T47D (cell line): Measurements from ENCODE around the gene ZBTB40.
A peak's percentile ranks its signal among the peaks of the same experiment; 100 is the strongest.

Source experiments
- DNase-seq, 2 experiments: peaks; one replicate each; pipeline versions ENCODE4 v3.0.0 to v3.0.0-alpha.2; 2011 to 2012; ENCODE audit warnings: low read depth in 1 of 2, low spot score in 1 of 2
- JUND ChIP-seq: IDR thresholded peaks from 2 replicates; pipeline ENCODE4 v1.6.1; 2012; ENCODE audit warnings: low read depth
- in situ Hi-C: cut with HindIII; loops from 2 replicates; pipeline ENCODE4 v1.10.0; 2016; ENCODE audit warnings: low sequenced_read_pairs, low pct_unique_long_range_greater_than_20kb

Gene ZBTB40

DNA sequence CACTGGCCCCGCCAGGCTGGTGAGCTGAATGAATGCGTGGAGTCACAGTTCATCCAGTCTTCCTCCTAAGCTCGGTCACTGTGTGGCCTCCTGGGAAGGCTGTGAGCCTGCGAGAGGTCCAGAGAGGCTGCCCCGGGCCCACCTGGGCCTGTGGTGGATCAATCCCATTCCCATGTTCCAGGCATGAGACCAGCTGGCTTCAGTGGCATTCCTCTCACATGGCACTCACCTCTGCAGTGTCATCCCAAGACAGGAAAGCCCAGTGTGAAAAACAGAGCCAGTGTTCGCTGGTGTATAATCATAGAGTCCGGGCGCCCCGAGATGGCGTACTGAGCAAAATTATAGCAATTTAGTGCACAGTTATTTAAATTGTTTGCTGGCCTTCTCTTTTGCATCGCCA lies 74.0 kb downstream of the ZBTB40 start:
- in situ Hi-C loops = no loop called here
- DNase-seq = no peak
- TF ChIP-seq JUND = no peak

DNA sequence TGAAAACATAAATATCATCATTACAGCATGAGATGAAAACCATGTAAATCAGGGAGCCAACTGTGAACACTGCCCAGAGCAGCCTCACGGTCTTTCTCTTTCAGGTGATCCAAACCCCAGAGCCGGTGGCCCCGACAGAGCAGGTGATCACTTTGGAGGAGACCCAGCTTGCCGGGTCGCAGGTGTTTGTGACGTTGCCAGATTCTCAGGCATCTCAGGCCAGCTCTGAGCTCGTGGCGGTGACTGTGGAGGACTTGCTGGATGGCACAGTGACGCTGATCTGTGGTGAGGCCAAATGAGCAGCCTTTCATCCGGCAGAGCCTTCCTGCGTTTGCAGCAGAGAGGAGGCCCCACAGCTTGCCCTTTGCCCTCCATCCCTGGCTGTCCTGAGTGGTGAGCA lies 74.4 kb downstream of the ZBTB40 start:
- no peak for DNase-seq
- no peak for TF ChIP-seq JUND
- in situ Hi-C loops = no loop called here

DNA sequence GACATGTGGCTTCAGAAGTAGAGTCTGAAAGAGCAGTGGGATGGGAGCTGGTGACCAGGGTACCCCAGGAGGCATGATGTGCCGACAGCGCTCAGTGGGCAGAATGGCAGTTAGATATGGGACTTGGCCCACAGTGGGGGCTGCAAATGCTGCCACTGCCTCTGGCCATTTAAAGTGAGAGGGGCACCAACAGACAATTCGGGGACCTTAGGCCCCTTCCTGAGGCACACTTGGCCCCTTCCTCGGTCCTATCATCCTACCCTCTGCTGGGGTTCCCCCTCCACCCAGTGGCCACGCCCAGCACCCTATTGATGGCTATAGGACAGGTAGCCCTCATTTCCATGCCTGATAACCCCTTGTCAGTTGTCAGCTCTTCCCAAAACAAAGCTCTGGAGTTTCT lies 75.0 kb downstream of the ZBTB40 start:
- no peak for DNase-seq
- in situ Hi-C loops = no loop called here
- no peak for TF ChIP-seq JUND

DNA sequence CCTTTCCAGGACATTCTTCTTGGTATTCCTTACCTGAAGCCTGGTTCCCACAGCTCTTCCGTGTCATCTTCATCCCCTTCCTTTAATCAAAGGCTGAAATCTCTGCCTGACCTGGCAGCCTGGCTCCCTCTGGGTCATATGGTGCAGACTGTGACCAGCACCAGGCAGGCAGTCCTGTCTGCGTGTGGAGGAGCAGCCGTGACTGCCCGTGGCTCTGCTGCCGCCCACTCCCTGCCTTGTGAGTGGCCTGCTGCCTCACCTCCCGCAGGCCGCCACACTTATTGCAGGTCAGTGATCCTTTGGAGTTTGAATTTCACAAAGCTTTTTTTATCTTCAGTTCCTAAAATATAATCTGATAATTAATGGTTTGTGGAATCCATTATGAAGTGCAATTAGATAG lies 75.5 kb downstream of the ZBTB40 start:
- TF ChIP-seq JUND = no peak
- DNase-seq = no peak
- in situ Hi-C loops = no loop called here

DNA sequence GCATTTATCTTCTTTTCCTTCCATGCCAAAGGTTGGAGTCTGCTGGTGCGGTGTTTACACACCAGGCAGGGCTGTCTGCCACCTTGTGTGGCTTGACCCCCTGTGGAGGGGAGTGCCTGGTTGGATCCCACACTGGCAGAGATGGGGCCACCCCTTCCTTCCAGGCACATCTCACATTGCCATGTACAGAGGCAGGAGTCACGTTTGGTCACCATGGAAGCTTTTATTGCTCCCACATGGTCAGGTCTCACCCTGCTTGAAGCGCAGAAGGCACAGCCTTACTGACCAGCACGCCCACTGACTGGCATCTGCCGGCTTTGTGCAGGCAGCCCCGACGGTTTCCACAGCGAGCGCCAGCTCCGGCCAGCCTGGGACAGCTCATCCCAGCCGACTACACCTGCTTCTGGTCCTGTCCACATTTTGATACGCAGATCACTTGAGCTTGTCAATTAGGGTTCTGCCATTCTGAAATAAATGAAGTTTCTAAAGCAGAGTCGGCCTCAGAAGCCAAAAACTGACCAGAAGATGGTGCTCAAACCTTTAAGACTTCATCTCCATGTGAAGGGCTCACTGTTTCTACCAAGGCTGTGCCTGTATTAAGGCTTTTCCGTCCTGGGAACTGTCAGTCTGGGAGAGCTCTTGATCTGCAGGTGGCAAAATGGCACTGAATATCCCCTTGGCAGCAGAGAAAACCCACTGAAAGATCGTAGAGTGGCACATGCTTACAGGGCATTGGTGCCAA lies 76.1 kb downstream of the ZBTB40 start:
- DNase-seq = peak; percentile 20 to 36
- no peak for TF ChIP-seq JUND
- in situ Hi-C loops = no loop called here

DNA sequence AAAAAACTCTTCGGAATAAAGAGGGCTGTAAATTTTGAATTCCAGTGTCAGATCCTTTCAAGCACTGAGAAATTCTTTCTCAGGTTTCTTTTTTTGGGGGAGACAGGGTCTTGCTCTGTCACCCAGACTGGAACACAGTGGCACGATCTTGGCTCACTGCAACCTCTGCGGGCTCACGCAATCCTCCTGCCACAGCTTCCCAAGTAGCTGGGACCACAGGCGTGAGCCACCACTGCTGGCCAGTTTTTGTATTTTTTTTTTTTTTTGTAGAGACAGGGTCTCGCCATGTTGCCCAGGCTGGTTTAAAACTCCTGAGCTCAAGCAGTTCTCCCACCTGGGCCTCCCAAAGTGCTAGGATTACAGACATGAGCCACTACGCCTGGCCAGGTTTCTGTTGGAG lies 76.8 kb downstream of the ZBTB40 start:
- DNase-seq = no peak
- no peak for TF ChIP-seq JUND
- in situ Hi-C loops = no loop called here

DNA sequence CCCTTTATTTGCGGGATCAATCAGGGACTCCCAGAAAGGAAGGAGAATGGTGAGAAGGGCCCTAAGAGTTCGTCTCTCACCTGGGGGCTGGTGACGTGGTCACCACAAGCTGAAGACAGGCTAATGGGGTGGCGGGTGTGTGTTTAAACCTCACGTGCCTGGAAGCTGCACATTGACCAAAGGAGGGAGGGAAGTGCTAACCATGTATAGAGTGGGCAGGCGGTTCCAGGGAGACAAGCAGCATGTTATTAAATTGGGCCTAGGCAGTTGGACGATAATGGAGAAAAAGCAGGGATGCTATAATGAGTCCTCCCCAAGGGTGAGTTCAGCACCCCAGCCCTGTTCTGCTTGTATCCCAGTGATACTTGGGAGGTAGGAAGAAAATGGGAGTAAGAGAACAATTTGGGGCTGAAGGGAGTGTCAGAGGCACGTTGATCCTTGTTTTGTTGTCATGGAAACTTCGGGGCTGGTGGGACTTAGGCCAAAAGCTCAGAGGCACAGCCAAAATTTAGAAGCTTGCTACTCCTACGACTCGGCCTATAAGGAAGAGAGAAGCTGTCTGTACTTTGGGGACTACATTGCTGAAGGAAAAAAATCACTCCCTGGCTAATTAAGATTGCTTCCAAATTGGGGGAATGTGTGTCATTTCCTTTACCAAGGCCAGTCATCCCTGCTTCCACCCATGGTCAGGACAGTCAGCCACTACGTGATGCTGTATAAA lies 78.4 kb downstream of the ZBTB40 start:
- DNase-seq = no peak
- in situ Hi-C loops = no loop called here
- TF ChIP-seq JUND = no peak

DNA sequence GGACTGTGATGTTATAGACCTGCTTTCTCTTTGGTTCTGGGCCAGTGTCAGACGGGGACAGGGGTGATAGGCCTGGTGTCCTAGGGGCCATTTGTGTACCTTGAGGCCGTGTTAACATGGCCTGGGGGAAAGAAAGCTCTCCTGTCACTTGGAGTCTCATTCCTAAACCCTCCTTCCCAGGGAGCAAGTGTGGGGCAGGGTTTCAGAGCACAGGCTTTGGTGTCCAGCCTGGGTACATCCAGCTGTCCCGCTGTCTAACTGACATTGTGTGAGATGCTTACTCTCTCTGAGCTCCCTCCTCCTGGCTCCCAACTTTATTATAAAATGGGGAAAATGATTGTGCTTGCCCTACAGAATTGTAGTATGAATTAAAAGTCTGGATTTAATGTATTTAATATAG lies 79.1 kb downstream of the ZBTB40 start:
- TF ChIP-seq JUND = no peak
- no peak for DNase-seq
- in situ Hi-C loops = no loop called here

DNA sequence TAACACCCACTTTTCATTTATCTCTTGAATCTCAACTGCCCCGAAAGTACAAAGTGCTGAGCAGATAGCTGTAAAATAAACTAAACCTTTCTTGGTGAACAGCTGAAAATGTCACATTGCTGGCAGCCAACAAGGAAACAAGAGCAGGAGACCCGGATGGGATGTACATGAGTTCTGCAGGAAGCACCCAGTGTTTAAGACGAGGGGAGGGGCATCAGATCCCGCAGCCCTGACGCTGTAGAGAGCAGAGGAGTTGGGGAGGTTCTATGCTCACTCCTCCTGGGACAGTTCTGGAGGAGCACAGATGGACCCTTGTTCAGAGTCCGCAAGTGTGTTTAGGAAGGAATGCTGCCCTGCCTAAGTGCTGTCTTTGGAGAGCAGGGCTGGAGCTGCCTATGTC lies 79.6 kb downstream of the ZBTB40 start:
- TF ChIP-seq JUND = no peak
- no peak for DNase-seq
- in situ Hi-C loops = no loop called here

DNA sequence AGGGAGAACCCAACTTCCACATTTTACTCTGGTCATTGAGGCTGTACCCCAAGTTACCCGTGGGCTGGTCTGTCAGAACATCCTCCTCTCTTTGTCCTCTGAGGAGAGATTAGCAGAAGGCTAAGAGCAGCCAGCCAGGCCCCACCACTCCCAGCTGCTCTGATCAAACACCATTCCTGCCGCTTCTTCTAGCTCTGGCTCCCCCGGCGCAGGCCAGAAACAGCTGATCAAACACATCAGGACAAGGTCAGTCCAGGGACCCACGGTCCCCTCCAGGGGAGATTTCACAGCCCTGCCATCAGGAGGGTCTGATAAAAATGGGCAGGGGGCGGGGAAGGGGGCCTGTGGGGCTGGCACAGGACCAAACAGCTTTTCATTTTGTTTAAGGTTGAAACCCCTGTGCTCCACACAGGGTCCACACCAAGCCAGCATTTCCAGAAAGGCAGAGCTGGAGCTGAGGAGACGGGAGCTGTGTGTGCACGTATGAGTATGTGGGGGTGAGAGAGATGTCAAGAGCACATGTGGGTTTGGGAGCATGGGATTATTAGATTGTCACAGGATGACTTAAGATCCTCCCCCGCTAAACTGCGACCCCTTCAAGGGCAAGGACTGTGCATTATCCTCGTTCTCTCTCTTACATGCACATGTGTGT lies 81.7 kb downstream of the ZBTB40 start:
- in situ Hi-C loops = no loop called here
- no peak for TF ChIP-seq JUND
- DNase-seq = no peak

DNA sequence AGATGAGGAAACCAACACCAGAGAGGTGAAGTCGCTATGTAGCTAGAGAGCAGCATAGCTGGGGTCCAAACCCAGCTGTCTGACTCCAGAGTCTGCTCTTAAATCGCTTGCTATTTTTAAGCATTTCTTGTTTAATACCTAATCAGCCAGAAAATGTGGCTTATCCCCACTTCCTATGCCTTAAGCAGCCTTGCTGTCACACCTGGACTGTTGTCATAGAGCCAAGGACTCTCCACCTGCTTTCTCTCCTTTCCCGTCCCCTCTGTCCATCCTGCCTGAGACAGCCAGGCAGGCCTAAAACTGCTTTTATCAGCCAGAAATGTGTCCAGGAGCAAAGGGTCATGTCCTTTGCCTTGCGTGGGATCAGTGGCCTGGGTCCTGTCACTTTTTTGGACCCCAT lies 83.3 kb downstream of the ZBTB40 start:
- no peak for DNase-seq
- no peak for TF ChIP-seq JUND
- in situ Hi-C loops = no loop called here

DNA sequence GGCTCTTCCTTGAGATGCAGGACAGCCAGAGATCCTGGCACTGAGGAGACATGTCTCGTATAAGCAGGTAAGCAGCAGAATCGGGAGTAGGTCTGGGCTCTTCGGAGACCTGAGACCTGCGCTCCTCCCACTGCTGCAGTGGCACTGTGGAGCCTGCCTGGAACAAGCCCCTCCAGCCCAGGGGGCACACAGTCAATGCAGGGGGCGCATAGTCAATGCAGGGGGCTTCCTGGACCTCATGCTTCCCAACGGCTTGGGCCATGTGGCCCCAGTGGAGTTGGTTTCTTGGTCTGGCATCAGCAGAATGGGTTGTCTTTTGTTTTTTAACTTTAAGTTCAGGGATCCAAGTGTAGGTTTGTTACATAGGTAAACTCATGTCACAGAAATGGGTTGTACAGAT lies 83.7 kb downstream of the ZBTB40 start:
- TF ChIP-seq JUND = no peak
- no peak for DNase-seq
- in situ Hi-C loops = no loop called here

DNA sequence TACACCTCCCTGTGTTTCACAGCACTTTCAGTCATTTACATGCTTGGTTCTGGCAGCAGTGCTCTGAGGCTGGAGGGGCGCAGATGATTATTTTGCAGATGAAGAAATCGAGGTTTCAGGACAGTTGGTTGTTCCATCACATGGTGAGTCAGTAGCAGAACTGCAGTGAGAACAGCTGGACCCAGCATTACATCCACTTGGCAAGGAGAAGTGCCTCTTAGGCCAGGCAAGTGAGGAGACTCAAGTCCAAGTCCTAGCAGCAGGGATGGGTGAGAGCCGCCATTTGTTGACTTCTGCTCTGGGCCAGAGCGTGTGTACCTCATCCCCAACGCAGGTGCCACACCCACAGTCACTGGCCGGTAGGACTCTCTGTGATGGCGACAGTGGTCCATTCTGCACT lies 84.9 kb downstream of the ZBTB40 start:
- DNase-seq = no peak
- no peak for TF ChIP-seq JUND
- in situ Hi-C loops = no loop called here
